Activated gamma-delta T cell treated with Interleukin-2 at 50 U/mL for 16 hours (primary cell): Measurements from ENCODE around the gene VSIG8.

Experiments used
- DNase-seq: peaks from one replicate; pipeline ENCODE4 v3.0.0-alpha.2; 2020

The VSIG8 gene

DNA sequence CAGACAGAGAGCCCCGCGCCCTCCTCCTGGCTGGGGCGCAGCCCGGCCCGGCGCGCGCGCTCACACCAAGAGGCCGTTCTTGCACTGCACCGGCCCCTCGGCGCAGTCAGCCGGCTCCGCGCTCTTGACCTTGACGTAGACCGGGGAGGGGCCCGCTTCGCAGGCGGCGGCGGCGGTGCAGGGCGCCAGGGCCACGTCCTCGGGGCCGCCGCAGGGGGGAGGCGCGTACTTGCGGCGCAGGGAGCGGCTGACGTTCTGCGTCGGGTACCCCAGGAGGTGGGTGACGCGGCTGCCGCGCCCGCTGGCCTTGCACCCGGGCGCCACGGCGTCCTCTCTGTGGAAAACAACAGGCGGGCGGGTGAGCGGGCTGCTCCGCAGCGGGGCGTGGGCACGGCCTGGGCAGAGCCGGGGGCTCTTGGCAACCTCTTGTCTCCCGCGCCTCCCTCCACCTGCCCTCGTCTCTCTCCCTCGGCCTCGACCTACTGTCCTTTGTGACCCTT, 7.7 kb downstream of the VSIG8 start:
- peak; percentile 71 for DNase-seq

DNA sequence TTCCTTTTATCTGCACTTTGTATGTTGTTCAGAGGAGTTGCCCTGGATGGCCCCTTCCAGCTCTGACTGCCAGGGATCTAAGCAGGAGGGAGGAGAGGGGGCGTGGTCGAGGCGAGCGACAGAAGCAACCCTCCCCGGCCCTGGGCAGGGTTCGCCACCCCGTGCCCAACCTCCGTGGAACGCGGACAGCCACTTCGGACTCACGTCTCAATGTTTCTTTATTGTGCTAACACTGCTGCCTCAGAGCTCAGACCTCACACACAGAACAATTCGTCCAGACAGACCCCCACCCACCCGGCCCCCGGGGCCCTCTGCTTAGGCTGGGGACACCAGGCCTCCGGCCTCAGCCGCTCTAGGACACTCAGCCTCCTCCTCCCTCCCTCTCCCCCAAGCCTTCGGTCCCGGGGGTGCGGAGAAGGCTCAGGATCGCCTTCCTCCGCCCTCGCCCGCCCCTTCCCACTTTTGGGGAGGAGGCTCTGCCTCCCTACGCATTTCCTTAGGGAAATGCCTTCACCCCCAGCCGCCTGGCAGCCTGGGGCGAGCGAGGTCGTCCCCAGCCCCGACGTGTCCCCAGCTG, 8.3 kb downstream of the VSIG8 start:
- DNase-seq: no peak

DNA sequence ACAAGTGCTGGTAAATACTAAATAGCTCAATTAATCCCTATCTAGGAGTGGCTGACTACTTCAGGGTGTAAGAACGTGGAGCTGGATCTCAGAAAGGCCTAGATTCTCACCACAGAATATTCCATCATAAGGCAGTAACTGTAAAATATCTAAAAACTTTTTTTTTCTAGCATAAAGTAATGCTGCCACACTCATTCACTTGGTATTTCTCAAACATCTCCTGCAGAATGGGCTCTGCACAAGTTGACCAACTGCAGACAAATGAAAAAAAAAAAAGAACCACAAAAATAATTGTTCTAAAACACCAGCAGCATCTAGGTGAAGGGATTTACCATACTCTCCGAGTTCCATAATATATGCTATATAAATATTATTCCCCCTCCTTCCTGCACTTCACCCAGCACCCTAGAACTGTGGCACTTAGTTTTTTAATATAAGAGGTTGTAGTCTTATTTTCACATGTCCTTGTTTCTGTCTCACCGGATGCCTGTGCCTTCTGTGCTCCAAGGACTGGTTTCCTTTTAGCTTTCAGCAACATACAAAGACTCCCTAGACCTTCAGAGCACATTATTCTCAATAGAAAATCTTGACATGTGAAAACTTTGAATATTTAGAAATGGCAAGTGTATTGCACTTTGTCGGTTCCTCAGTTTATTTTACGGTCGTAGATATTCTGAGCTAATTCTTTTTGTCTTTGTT, 8.9 kb downstream of the VSIG8 start:
- DNase-seq: no peak

DNA sequence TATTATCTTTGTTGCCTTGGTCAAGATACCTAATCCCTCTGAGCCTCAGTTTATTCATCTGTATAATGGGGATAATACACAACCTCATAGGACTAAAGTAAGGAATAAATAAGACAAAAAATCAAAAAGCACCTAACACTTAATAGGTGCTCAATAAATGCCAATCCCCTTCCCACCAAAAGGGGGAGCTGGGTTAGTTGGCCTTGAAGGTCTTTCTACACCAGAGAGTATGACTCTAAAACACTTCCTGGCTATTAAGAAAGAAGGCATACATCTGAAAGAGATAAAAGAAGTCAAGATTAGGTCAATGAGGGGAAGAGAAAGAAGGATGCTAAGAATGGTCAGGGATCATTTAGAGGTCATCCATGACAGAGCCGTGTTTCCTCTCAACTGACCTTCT, 11.1 kb downstream of the VSIG8 start:
- no peak for DNase-seq

- DNase-seq: no peak
These were observed 12.7 kb downstream of the VSIG8 start for GRCh38 chr1:159849626-159850366.

DNA sequence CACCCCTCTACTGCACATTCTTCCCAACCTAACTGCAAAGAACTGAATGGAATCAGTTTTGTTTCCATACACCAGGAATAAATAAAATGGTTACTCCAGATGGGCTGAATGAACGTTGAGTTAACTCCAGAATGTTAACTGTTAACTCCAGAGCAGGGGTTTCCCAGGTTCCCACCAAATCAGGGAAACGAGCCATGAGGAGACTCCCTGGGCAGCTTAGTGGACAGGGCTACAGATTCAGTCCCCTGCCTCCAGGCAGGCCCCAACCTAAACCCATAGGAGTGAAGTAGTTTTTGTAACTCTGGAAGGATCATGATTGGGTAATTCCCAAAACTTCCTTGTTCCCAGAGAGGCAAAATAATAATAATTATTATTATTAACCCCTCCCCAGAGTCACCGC, 14.1 kb downstream of the VSIG8 start:
- DNase-seq: no peak

DNA sequence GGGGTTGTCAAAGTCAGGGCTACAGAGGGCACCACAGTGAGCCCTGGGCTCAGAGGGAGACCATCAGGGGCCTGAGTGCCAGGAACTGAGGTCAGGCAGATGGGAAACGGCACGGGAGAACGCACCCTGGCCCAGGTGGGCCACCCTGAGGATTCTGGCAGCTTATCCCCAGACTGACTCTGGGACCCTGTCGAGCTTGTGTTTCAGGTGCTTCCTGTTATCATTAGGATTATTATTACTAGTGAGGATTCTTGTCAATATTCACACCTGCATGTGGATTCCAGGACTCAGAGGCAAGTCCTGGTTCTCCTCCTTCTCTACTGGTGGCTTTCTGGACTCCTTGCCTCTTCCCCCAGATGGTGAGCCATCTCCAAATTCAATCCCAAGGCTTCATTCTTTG, 15.2 kb downstream of the VSIG8 start:
- DNase-seq: no peak

DNA sequence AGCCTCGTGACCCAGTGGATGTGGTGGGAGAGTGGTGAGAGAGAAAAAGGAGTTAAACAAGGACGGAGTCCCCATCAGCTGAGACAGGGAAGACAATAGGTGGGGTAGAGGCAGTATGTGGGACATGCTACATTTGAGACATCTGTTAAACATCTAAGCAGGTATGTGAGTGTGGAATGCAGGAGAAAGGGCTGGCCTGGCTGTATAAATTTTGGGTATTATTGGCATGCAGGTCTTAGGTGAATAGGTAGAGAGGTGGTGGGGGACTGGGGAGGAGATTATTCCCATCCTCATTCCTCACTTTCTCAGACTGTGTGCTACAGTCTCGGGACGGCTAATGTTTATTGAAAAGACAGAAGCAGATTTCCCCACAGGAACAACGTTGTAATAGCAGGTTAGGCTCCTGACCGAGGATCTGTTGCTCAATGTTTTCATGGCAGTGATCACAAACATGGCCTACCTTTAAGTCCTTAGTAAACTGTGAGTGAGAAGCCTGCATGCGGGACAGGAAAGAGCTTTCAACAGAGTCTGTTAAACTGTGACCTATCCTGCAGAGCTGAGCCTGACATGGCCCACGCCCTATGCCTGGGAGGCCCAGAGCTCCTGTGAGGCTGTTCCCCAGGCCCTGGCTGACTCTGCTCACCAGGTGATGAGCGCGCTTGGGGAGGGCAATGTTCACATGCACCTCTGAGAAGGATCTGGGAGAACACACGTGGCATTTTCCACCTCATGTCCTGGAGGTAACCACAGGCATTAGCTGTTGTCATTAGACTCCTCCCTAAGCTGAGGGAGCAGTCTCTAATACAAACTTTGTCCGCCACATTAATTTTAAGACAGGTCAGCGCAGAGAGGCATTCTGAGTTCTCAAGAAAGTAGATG, 16.5 kb downstream of the VSIG8 start:
- DNase-seq: no peak

- no peak for DNase-seq
These were observed 19.0 kb downstream of the VSIG8 start for GRCh38 chr1:159843459-159843858.

GRCh38 chr1:159841749-159842148, 20.7 kb downstream of the VSIG8 start:
- DNase-seq: no peak

GRCh38 chr1:159839116-159839849, 23.2 kb downstream of the VSIG8 start:
- no peak for DNase-seq

DNA sequence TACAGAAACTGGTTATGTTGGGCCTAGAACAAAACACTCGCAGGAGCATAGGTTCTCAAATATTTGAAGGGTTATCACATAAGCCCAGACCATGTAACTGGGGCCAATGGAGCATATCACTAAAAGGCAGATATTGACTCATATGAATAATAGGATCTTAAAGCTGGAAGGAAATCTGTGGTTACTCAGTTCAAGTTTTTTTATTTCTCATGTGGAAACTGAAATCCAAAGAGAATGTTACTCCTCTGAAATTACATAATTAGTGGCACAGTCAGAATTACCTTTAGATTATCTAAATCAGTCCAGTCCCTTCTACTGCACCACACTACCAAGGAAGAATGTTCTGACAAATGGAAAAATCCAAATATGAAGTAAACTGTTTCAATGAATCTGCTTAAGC, 23.7 kb downstream of the VSIG8 start:
- no peak for DNase-seq

- DNase-seq: no peak
These were observed 26.5 kb downstream of the VSIG8 start for GRCh38 chr1:159835862-159836525.

DNA sequence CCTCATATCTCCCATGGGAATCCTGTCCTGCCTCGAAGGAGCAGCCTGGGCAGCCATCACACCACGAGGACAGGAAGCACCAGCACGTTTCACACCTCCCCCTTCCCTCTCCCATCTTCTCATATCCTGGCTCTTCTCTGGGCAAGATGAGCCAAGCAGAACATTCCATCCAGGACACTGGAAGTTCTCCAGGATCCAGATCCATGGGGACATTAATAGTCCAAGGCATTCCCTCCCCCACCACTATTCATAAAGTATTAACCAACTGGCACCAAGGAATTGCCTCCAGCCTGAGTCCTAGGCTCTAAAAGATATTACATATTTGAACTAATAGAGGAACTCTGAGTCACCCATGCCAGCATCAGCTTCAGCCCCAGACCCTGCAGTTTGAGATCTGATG, 27.1 kb downstream of the VSIG8 start:
- no peak for DNase-seq

DNA sequence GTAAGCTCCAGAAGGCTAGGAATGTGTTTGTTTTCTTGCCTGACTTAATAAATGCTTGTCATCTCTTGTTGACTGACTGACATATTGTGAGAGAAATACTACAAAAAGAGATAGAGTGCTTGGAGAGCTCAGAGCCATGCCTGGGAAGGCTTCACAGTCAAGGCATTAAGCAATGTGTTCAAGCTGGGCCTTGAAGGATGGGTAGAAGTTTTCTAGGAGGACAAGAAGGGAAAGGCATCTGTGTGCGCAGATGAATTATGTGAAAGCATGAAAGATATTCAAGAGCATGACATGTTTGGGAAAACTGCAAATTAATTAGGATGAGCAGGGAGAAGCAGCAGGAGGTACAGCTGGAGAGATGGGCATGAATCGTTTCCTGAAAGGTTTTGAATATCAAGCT, 30.1 kb downstream of the VSIG8 start:
- no peak for DNase-seq

GRCh38 chr1:159831412-159832141, 30.9 kb downstream of the VSIG8 start:
- no peak for DNase-seq

DNA sequence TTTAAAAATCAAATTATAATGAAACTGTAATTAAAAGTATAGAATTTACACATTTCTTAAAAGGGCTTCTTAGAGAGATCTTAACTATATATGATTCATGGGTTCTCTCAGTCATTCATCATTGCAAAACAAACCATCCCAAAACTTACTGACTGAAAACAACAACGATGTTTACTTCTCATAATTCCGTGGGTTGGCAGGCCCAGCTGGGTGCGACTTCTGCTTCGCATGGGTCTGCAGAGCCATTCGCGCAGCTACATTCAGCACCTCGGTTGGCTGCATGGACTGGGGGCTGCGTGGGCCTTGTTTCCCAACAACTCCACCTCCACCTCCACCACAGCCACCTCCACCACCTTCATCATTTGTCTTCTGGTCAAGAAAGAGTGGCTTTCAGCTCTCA, 31.7 kb downstream of the VSIG8 start:
- no peak for DNase-seq

DNA sequence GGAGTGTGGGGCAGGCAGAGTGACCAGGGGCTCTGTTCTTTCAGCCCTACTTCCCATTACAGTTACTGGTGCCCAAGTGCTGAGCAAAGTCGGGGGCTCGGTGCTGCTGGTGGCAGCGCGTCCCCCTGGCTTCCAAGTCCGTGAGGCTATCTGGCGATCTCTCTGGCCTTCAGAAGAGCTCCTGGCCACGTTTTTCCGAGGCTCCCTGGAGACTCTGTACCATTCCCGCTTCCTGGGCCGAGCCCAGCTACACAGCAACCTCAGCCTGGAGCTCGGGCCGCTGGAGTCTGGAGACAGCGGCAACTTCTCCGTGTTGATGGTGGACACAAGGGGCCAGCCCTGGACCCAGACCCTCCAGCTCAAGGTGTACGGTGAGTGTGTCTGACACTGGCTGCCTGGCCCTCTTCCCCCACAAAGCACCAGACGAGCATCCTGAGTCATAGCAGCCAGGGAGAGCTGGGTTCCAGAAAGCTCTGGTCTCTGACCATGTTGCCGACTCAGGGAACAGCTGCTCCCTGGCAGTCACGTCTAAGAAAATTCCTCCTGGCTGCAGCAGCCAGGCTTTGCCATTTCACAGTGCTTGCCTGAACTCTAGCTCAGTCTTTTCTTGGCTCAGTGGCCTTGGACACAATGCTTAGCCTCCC, 32.5 kb downstream of the VSIG8 start:
- no peak for DNase-seq

DNA sequence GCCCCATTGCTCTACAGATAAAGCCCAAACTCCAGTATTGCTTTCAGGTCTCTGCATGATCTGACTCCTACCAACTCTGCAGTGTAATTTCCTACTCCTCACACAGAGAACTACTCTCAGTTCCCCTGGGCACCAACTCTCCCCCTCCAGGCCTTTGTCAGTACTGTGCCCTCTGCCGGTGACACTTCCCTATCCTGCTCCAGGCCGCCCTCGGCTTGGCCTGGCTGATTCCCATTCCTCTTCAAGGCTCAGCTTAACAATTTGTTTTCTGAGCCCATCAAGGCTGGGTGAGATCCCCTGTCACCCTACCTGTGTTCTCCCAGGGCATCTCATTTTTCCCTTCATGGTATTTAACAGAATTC, 33.2 kb downstream of the VSIG8 start:
- DNase-seq: no peak

GRCh38 chr1:159828581-159829272, 33.7 kb downstream of the VSIG8 start:
- no peak for DNase-seq
